K562 (cell line): ENCODE measurements around the gene MYO1B. TPM values are rescaled to one million over a fixed set of nuclear protein-coding genes. Genes with fewer than 3 reads are reported as not detected.

ENCODE experiments used
- ARID2 ChIP-seq: fragments of 450-650 bp; IDR thresholded peaks from 2 replicates; pipeline ENCODE4 v1.6.1; 2017; ENCODE audit warnings: antibody characterized with exemption, mild to moderate bottlenecking
- MAFG ChIP-seq: fragments of 450-650 bp; conservative IDR thresholded peaks from 2 replicates; pipeline ENCODE4 v1.6.1; 2016; ENCODE audit warnings: missing genetic modification characterization, missing compliant biosample characterization
- PPARD ChIP-seq: fragments of 250-450 bp; sonication (Bioruptor Pico); IDR thresholded peaks from 2 replicates; pipeline ENCODE4 v1.8.0; 2022; ENCODE audit warnings: inconsistent platforms, mild to moderate bottlenecking, moderate library complexity
- TSC22D4 ChIP-seq: fragments of 450-650 bp; IDR thresholded peaks from 2 replicates; pipeline ENCODE4 v1.6.1; 2016; ENCODE audit warnings: missing genetic modification characterization, missing biosample characterization, control low read depth
- polyA plus RNA-seq, 8 experiments: library from polyadenylated mRNA; depleted of rRNA in 4 of 8; stranded (reverse) in 5 of 8; unstranded in 3 of 8; fragments of >200 nt; fragmentation: Nextera tagmentation in 2 of 8; fragmentation: Illumina TruSeq in 1 of 8; extraction: Ambion mirVana in 2 of 8; extraction: Trizol in 1 of 8; gene quantifications; 2 replicates each; pipeline versions ENCODE4 v1.2.1 to v1.2.3, GENCODE V29; 2011 to 2014; ENCODE audit warnings: inconsistent platforms in 1 of 8, missing spikeins in 1 of 8
- total RNA-seq, 7 experiments: library from RNA; depleted of rRNA in 6 of 7; stranded (reverse); fragments of >200 nt in 6 of 7; fragmentation: Illumina TruSeq in 2 of 7; extraction: Trizol in 2 of 7; gene quantifications; 2 replicates each; pipeline versions ENCODE4 v1.2.1 to v1.2.3, GENCODE V29; 2011 to 2021; ENCODE audit warnings: low replicate concordance in 1 of 7
- TF ChIP-seq, protein P1 (sequence below), 2 experiments: fragments of 450-650 bp in 1 of 2; IDR thresholded peaks; 2 replicates each; pipeline ENCODE4 v1.6.1; 2011 to 2017; ENCODE audit warnings: low read depth in 2 of 2, antibody characterized with exemption in 1 of 2, borderline replicate concordance in 1 of 2, low read length in 1 of 2, mild to moderate bottlenecking in 1 of 2, mixed read lengths in 1 of 2; ENCODE audit not compliant: control insufficient read depth in 1 of 2
- TF ChIP-seq, protein P2 (sequence below): sonication (generic); formaldehyde crosslinking; IDR thresholded peaks from 2 replicates; pipeline ENCODE4 v1.8.1; 2023; ENCODE audit warnings: missing genetic modification reagents, mild to moderate bottlenecking, borderline replicate concordance
- TF ChIP-seq, protein P3 (sequence below): sonication (generic); formaldehyde crosslinking; IDR thresholded peaks from 2 replicates; pipeline ENCODE4 v1.8.0; 2022; ENCODE audit warnings: mild to moderate bottlenecking, missing genetic modification reagents
- TF ChIP-seq, protein P4 (sequence below): sonication (generic); formaldehyde crosslinking; IDR thresholded peaks from 2 replicates; pipeline ENCODE4 v1.8.1; 2023; ENCODE audit warnings: mild to moderate bottlenecking, missing genetic modification reagents

The MYO1B gene
- total and polyA plus RNA-seq, 9 of the 15 experiments (the other 6 are each of a cell fraction or from before 2014, with no cell fraction given), result 0.04 to 0.33 (median 0.20) TPM; not detected in 5

DNA sequence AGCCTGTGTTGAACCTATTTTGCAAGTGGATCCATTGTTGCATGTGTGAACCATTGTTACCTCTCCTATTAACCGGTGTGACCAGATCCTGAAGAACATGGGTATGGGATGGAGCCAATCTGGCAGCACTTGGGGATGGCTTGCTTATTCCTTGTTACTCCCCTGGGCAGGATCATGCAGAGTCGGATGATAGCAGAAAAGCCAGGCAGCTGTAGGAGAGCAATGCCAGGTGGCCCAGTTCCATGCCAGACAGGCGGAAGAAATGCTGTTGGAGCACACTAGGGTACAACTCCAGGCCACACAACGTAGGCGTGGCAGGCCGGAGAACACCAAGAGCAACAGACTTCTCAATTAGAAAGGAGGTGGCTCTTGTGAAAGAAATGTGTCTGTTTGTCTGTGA is 16.3 kb upstream of the MYO1B start (continued):
- TF ChIP-seq PPARD (CRISPR knock-in tag) (no peak), ARID2 (no peak), MAFG (tag) (no peak), TSC22D4 (tag) (no peak)
- TF ChIP-seq, protein P1, sequence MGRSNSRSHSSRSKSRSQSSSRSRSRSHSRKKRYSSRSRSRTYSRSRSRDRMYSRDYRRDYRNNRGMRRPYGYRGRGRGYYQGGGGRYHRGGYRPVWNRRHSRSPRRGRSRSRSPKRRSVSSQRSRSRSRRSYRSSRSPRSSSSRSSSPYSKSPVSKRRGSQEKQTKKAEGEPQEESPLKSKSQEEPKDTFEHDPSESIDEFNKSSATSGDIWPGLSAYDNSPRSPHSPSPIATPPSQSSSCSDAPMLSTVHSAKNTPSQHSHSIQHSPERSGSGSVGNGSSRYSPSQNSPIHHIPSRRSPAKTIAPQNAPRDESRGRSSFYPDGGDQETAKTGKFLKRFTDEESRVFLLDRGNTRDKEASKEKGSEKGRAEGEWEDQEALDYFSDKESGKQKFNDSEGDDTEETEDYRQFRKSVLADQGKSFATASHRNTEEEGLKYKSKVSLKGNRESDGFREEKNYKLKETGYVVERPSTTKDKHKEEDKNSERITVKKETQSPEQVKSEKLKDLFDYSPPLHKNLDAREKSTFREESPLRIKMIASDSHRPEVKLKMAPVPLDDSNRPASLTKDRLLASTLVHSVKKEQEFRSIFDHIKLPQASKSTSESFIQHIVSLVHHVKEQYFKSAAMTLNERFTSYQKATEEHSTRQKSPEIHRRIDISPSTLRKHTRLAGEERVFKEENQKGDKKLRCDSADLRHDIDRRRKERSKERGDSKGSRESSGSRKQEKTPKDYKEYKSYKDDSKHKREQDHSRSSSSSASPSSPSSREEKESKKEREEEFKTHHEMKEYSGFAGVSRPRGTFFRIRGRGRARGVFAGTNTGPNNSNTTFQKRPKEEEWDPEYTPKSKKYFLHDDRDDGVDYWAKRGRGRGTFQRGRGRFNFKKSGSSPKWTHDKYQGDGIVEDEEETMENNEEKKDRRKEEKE (IDR thresholded peaks at IDR 0.05; ENCODE audit: borderline replicate concordance in 1 of 2, control insufficient read depth in 1 of 2, low read depth in 2 of 2, low read length in 1 of 2), result no peak
- TF ChIP-seq, protein P2, sequence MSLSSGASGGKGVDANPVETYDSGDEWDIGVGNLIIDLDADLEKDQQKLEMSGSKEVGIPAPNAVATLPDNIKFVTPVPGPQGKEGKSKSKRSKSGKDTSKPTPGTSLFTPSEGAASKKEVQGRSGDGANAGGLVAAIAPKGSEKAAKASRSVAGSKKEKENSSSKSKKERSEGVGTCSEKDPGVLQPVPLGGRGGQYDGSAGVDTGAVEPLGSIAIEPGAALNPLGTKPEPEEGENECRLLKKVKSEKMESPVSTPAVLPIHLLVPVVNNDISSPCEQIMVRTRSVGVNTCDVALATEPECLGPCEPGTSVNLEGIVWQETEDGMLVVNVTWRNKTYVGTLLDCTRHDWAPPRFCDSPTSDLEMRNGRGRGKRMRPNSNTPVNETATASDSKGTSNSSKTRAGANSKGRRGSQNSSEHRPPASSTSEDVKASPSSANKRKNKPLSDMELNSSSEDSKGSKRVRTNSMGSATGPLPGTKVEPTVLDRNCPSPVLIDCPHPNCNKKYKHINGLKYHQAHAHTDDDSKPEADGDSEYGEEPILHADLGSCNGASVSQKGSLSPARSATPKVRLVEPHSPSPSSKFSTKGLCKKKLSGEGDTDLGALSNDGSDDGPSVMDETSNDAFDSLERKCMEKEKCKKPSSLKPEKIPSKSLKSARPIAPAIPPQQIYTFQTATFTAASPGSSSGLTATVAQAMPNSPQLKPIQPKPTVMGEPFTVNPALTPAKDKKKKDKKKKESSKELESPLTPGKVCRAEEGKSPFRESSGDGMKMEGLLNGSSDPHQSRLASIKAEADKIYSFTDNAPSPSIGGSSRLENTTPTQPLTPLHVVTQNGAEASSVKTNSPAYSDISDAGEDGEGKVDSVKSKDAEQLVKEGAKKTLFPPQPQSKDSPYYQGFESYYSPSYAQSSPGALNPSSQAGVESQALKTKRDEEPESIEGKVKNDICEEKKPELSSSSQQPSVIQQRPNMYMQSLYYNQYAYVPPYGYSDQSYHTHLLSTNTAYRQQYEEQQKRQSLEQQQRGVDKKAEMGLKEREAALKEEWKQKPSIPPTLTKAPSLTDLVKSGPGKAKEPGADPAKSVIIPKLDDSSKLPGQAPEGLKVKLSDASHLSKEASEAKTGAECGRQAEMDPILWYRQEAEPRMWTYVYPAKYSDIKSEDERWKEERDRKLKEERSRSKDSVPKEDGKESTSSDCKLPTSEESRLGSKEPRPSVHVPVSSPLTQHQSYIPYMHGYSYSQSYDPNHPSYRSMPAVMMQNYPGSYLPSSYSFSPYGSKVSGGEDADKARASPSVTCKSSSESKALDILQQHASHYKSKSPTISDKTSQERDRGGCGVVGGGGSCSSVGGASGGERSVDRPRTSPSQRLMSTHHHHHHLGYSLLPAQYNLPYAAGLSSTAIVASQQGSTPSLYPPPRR, result no peak
- TF ChIP-seq, protein P3, sequence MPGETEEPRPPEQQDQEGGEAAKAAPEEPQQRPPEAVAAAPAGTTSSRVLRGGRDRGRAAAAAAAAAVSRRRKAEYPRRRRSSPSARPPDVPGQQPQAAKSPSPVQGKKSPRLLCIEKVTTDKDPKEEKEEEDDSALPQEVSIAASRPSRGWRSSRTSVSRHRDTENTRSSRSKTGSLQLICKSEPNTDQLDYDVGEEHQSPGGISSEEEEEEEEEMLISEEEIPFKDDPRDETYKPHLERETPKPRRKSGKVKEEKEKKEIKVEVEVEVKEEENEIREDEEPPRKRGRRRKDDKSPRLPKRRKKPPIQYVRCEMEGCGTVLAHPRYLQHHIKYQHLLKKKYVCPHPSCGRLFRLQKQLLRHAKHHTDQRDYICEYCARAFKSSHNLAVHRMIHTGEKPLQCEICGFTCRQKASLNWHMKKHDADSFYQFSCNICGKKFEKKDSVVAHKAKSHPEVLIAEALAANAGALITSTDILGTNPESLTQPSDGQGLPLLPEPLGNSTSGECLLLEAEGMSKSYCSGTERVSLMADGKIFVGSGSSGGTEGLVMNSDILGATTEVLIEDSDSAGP (CRISPR knock-in tag), result no peak
- TF ChIP-seq, protein P4, sequence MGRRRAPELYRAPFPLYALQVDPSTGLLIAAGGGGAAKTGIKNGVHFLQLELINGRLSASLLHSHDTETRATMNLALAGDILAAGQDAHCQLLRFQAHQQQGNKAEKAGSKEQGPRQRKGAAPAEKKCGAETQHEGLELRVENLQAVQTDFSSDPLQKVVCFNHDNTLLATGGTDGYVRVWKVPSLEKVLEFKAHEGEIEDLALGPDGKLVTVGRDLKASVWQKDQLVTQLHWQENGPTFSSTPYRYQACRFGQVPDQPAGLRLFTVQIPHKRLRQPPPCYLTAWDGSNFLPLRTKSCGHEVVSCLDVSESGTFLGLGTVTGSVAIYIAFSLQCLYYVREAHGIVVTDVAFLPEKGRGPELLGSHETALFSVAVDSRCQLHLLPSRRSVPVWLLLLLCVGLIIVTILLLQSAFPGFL (CRISPR knock-in tag), result no peak
